Measurements from ENCODE around the gene KRTAP10-4. TPM values are rescaled to one million over a fixed set of nuclear protein-coding genes. Genes with fewer than 3 reads are reported as not detected.
"Not testable (repeated sequence)": the region's sequence is repeated elsewhere in the genome, so short reads cannot be mapped to it uniquely, and the experiment has no call there.

KRTAP10-4 gene
- total RNA-seq, 1 donor from 2014 or later = not detected

DNA sequence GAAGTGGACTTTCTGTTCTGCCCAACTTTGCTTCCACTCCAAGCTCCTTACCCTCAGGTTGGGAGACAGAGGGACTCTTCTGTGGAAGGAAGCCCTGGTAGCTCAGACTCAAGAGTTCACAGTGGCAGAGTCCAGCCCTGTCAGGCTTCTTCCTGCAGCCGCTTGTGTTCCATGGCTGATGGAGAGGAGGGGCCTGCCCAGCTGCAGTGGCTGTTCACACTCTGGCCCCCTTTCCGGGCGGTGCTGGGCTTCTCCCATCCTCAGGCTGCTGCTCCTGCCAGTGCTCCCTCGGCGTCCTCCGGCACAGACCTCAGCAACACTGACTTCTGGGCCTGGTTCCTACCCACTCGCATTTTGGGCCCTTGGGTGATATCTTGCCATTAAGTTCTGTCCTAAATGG, 37.6 kb upstream of the KRTAP10-4 start:
- ATAC-seq = no peak

DNA sequence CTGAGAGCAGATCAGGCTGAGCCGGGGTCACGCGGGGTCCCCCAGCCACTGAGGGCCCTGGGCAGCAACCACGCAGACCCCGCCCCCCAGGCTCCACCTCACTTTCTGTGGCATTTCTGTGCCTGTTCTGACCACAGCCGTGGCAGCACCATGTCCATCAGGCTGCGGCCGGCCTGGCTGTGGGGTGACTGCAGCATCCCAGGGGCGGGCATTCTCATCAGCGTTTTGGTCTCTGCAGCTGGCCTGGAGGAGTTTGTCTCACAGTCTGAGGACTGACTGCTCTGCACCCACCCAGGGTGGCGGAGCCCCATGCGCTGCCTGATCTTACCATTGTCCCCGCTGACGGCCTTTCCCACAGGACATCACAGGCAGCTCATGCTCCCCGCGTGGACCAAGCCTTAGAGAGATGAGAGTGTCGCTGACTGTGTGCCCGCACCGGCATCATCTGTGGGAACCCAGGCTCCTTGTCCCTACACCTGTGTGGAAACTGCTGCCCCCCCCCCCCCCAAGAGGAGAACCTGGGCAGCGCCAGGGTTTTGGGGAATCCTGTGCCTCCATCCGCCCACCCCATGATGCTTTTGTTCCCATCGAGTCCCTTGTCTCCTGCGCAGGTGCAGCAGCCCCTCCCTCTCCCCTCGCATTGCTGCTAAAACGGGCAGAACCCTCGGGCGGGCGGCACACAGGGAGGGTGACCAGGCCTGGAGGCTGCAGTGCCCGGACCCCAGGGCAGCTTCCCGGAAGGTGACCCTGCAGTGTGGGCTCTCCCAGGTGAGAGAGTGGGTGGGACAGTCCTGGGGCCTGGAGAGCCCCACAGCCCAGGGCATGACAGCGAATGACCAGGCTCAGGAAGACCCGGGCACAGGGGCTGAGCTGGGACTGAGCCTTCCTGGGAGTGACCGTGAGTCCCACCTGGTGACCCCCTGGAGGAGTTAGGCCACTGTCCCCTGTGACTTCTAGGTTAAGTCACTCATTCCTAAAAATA, 35.3 kb upstream of the KRTAP10-4 start:
- no peak for ATAC-seq

DNA sequence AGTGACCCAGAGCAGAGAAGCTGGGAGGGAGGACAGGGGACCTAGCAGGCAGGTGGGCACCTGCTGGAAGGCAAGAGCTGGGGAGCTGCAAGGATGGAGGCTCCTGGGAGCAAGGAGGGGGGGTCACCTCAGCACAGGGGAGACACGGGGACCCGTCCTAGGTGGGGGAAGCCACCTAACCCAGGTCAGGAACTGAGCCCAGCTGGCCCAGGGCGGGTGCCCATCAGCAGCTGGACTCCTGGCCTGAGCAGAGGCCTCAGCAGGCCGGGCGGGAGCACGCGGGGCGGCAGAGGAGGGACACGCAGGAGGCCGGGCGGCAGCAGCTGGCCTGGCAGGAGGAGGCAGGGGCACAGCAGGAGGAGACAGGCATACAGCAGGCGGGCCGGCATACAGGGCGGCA, 34.5 kb upstream of the KRTAP10-4 start:
- no peak for ATAC-seq

DNA sequence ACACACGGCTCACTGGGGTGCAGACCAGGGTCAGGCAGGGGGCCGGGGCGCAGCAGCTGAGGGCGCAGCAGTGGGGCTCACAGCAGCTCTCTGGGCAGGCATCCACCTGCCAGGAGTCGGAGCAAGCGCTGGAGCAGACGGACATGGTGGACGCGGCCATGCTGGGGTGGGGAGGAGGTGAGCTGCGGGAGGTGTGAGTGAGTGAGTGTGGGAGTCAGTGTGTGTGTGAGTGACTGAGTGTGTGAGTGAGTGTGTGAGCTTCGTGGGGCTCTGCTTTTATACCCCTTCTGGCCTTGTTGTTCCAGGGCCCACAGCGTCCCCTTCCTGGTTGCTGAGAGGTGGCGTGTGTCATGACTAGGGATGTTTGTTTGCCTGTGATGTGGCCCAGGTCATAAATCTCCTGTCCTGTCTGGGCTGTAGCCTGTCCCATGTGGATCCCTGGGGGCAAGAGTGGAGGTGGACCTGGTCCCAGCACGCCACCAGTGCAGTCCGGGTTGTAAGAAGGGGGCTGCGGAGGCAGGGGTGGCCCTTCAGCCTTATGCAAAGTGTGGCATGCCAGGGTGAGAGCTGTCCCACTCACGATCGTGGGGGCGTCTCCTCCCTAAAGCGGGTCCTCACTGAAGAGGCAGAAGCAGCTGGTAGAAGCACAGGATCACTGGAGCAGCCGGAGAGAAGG, 33.4 kb upstream of the KRTAP10-4 start, which contains the start of gene KRTAP10-1:
KRTAP10-1 (minus strand) TSS at position 205 of the 676 bp plus-strand sequence; CDS start at position 160, 45 bp downstream.
- no peak for ATAC-seq

DNA sequence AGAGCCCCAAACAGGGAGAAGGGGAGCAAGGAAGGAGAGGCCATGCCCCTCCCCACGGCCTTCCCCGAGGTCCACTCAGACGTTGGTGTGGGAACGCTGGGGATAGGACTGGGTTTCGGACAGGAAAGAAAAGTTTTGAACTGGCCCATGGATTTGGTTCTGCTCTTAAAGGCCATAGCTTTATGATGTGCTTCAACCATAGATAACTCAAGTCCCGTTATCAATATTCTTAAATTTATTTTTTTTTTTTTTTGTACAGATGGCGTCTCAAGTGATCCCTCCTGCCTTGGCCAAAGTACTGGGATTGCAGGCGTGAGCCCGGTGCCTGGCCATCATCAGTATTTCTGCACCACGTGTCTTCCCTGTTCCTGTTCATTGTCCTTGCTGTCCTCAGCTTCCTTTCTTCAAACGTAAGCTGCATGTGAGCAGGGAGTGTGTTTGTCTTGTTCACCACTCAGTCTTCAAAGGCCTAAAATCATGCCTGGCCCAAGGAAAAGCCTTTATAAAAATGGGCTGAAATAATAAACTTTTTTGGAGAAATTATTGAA, 32.7 kb upstream of the KRTAP10-4 start:
- no peak for ATAC-seq

DNA sequence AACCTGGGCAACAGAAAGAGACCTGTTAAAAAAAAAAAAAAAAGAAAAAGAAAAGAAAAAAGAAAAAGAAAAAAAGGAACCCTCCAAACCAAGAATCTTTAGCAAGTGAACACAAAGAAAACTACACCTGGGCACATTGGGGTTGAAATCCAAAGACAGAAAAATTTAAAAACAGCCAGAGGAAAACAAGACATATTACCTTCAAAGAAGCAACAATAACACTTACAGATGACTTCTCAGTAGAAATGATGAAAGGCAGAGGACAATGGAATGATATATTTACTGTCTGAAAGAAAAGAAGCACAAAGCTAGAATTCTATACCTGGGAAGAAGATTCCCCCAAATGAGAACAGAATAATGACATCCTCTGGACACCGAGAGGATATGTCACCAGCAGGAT, 30.8 kb upstream of the KRTAP10-4 start:
- no peak for ATAC-seq

DNA sequence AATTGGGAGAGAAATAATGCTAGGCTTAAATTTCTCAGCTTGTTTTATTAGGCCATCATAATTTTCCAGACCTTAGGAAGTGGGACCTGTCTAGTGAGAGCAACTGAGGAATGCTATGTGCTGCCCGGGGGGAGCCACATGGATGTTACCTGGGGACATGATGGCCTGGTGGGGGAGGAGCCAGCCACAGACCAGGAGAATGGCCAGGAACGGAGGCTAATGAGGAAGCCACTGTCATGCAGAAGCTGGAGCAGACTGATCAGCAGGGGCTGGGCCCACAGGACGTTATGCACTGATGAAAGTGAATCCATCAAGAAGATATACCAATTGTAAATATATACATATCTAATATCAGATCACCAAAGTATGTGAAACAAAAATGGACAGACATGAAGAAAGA, 29.0 kb upstream of the KRTAP10-4 start:
- ATAC-seq = no peak

DNA sequence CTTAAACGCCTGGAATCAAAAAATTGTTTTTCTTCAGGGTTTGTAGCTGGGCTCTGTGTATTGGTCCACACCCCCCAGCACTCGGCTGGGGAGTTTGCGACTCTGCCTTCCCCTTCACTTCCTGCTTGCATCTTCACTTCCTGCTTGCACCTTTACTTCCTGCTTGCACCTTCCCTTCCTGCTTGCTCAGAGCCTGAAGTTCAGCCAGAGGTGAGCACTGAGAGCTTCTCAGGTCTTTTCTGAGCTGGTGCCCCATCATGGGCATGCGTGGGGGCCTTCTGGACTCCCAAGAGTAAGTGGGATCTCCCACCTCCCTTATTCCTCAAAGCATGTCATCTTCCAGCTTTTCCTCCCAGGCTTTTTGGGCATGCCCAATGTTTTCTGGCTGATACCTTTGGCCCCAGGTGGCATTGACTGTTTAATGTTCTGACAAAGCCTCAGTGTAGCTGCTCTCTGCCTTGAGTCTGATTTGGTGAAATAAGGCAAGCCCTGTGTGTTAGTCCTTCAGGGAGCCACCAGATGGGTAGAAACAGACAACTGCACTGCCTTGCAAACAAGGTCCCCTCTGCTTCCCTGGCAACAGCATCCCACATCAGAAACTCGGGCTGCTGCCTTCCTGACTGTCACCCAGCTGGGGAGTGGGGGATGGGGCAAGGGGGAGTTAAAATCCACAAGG, 25.7 kb upstream of the KRTAP10-4 start:
- ATAC-seq = peak; percentile 32

DNA sequence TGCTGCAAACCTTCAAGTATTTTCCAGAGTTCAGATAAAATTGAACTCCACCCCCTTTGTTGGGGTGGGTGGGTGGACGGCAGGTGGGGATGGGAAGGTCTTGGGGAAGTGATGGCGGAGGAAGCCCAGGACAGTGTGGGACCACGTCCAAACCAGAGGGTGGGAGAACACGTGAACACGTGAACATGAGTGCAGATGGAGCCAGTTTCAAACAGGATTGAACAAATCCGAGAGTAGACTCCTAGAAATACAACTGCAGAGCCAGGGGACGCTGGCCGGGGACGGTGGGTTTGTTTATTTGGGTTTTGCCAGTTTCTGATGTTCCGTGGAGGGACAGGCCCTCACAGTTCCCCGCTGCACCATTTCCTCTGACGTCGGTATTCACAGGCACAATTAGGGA, 25.1 kb upstream of the KRTAP10-4 start:
- no peak for ATAC-seq

DNA sequence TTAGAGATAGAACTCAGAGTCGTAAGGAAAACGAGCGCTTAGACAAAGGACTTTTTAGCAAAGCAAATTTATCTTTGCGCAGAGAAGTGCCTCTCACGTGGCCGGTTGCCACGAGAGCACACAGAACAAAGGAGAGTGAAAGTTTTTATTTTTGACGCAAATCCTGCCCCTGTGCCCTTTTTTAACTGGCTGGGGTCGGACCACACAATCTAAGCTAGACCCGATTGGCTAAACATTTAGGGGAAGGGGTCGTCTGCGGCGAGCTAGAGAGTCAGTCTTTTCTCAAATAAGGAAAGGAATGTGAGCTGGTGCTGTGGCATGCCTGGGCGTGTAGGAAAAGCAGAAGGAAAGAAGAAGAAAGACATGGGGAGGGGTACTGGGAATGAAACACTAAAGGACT, 24.6 kb upstream of the KRTAP10-4 start:
- no peak for ATAC-seq

DNA sequence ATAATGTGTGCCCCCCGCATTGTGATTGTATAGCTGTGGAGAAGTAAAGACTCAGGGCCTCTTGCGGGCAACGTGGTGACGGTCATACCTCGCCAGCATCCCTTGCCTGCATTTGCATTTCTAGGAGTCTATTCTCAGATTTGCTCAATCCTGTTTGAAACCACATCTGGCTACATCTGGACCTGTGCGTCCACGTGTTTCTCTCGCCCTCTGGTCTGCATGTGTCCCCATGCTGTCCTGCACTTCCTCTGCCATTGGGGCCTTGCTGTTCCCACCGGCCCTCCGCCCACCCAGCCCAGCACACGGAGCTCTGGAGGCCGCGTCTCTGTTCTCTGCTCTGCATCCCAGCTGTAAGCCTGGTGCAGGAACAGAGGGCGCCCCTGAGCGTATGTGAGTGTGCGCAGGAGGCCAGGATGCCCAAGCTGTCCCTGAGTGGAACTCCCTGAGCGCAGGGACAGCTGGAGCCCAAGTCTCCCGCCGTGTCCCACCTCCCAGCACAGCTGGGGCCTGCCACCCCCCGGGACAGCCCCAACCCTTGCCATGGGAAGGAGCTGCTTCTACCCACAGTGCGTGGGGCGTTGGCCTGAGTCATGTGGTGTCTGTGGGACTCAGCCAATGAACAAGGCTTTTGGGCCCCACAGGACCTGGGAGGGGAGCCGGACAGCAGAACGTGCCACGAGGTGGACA, 23.9 kb upstream of the KRTAP10-4 start:
- ATAC-seq = peak; percentile 38

DNA sequence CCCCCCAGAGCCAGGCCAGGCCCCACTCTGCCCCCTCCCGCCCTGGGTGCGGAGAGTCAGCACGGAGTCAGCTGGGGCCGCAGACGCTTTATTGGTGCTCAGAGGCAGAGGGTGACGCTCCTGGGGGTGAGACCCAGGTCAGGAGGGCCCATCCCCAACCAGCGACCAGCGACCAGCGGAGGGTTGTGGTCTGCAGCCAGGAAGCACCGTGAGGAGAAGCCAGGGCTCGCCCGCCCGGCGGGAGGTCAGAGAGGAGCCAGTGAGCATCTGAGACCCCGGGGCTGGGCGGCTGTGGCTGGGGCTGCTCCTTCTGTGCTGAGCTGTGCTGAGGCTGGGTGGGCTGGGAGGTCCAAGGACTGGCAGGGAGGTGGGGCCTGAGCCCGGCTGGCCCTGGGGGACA, 23.2 kb upstream of the KRTAP10-4 start:
- peak; percentile 24 for ATAC-seq

DNA sequence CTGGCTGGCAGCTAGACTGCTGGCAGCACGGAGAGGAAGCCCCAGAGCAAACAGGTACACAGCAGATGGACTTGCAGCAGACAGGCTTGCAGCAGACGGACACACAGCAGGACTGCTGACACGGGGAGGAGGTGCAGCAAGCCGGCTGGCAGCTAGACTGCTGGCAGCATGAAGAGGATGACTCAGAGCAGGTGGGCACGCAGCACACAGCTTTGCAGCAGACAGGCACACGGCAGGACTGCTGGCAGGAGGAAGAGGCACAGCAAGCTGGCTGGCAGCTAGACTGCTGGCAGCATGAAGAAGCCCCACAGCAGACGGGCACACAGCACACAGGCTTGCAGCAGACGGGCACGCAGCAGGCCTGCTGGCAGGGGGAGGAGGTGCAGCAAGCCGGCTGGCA, 22.7 kb upstream of the KRTAP10-4 start:
- ATAC-seq = peak; percentile 28

DNA sequence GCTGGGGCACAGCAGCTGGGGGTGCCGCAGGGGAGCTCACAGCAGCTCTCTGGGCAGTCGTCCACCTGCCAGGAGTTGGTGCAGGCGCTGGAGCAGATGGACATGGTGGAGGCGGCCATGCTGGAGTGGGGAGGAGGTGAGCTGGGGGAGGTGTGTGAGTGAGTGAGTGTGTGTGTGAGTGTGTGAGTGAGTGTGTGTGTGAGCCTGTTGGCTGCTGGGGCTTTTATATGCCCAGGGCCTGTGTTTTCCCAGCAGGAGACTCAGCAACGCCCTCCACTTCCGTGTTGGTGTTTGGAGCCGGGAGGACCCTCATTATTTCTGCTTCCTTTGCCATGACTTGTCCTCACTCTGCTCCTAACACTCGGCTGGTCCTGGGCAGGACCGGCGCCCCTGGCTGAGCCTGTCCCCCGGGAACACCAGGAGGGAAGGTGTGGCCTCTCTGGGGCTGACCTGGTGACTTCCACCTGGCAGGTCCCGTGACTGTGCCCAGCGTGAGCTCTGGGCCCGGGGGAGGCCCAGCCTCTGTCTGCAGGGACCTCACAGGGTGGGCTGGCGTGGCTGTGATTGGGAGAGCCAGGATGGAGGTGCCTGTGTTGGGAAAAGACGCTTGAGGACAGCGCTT, 22.1 kb upstream of the KRTAP10-4 start, which contains the start of gene KRTAP10-2:
KRTAP10-2 (minus strand) TSS at position 166 of the 622 bp plus-strand sequence; CDS start at position 119, 47 bp downstream.
- ATAC-seq = peak; percentile 36

DNA sequence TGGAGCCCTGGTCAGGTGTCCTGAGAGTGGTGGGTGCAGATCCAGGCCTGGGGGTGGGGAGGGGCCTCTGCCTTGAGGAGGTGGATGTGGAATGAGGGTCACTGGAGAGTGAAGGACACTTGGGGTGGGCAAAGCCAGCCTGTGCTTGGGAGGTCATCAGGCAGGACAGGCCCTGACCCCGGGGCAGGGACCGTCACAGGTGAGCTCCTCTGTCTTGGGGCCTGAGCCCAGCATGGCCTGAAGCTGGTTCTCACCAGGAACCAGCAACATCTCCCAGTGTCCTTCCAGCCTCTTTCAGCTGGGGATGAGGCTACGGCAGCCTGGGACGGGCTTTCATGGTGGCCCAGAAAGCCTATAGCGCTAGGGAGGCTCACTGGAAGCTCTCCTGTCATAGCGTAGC, 21.4 kb upstream of the KRTAP10-4 start:
- no peak for ATAC-seq

DNA sequence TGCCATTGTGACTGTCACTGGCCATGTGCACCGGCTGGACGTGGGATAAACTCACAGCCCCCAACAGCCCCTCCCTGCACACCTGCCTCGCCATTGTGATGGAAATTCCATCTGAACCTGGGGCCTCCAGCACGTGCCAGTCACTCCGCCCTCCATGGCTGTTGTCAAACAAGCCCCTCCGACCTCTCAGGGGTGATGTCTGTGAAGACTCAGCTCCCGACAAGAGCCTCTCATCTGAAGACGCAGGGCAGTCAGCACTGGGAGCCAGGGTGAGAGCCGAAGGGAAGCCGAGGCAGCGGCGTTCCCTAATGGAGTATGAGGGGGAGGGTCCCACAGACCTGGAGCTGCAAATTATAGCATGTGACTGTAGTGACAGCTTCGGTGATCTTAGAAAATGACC, 20.8 kb upstream of the KRTAP10-4 start:
- no peak for ATAC-seq

DNA sequence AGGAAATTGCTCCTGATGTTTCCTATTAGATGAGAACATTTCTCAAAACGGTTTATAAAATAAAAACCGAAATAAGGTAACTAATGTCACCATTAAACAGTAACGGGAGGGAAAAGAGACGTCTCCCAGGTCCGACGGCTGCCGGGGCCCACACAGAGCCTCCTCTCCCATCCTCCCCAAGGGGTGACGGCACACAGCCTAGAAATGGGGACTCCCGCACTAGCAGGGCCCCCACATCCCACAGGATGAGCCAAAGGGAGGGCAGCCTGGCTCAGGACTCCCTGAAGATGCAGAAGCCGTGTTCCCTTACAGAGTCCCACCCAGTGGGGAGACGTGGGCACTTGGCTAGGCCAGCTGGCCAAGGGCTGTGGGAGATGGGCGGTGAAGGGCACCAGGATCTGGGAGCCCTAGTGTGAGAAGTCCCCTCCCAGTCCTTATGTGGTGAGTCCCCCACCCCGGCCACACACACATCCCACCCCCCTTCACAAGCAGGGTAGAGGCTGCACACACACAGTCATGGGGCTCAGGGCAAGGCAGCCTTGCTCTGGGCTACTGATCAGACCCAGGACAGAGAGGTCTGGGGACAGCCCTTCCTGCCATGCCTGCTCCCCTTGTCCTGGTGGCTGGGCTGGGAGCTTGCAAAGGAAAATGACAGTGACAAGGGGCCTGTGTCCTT, 18.2 kb upstream of the KRTAP10-4 start:
- ATAC-seq = no peak

DNA sequence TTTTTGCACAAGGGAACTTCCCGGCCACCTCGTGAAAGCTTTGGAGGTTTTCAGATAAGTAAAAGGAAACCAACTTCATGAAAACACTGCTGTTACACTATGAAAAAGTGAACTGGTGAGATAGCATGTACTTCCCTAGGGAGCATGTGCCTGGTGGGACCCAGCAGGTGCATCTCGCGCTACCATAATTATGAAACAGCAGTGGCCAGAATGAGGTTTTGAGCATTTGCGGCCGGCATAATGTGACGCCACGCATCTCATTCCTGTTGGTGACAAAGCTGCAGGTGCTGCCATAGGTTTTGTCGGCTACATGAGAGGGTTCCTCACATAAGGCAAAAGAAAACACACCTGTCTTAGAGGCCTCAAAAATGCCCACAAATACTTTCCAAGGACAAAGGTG, 16.6 kb upstream of the KRTAP10-4 start:
- ATAC-seq = no peak

DNA sequence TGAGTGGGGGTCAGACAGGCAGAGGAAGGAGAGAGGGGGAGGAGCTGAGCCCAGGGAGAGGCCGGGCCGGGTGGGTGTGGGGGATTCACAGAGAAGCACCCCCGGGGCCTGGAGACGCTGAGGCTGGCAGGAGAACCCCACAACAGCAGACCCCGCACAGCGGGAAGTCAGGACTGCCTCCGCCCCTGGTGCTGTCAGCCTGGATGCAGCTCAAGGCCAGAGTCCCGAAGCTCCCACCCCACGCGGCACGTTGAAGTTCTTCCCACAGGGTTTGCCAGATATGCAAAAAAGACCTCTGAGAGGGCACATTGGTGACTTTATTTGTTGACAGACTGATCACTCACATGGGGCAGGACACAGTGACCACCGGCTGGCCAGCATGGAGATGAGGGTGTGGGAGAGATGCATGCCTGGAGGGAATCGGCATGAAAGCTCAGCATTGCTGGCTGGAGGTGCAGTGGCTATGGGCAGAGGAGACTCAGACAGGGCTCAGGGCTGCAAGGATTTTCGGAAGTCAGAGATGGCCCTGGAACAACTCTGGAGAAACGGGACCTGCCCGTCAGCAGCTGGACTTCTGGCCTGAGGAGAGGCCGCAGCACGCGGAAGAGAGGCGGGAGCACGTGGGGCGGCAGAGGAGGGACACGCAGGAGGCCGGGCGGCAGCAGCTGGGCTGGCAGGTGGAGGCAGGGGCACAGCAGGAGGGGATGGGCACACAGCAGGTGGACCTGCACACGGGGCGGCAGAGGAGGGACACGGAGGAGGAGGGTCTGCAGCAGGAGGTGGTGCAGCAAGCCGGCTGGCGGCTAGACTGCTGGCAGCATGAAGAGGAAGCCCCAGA, 15.8 kb upstream of the KRTAP10-4 start:
- ATAC-seq = no peak

DNA sequence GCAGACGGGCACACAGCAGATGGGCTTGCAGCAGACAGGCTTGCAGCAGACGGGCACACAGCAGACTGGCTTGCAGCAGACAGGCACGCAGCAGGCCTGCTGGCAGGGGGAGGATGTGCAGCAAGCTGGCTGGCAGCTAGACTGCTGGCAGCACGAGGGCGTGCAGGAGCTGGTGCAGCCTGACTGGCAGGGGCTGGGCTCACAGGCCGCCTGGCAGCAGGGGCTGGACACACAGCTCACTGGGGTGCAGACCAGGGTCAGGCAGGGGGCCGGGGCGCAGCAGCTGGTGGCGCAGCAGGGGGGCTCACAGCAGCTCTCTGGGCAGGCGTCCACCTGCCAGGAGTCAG, 15.2 kb upstream of the KRTAP10-4 start:
- not testable (repeated sequence) for ATAC-seq

All from esophagus mucosa (tissue), 1 donor.